NK-92 (cell line): ENCODE data around the gene TPTE.
"Not testable (repeated sequence)": the region's sequence is repeated elsewhere in the genome, so short reads cannot be mapped to it uniquely, and the experiment has no call there.

Experiments
- DNase-seq: peaks from one replicate; lab custom pipeline; 2025; ENCODE audit not compliant: unreplicated experiment; lab: John Stamatoyannopoulos, UW

TPTE gene

GRCh38 chr21:10521091-10521598 lies at the start of gene TPTE:
TSS of gene TPTE (plus strand) at chr21:10521583. CDS start at chr21:10538724, 17,141 bp downstream.
- no peak for DNase-seq

- DNase-seq, result not testable (repeated sequence)
Observed at GRCh38 chr21:10471999-10472398, 49.4 kb upstream of the TPTE start.

GRCh38 chr21:10477794-10478193 lies 43.6 kb upstream of the TPTE start:
- not testable (repeated sequence) for DNase-seq

GRCh38 chr21:10479875-10480274 lies 41.5 kb upstream of the TPTE start:
- DNase-seq, result not testable (repeated sequence)

- not testable (repeated sequence) for DNase-seq
Observed at GRCh38 chr21:10484864-10485263, 36.5 kb upstream of the TPTE start.

- not testable (repeated sequence) for DNase-seq
Observed at GRCh38 chr21:10490453-10490852, 30.9 kb upstream of the TPTE start.

- no peak for DNase-seq
Observed at GRCh38 chr21:10511116-10511515, 10.3 kb upstream of the TPTE start.

- not testable (repeated sequence) for DNase-seq
Observed at GRCh38 chr21:10516889-10517288, 4.5 kb upstream of the TPTE start.

GRCh38 chr21:10517904-10518303 lies 3.5 kb upstream of the TPTE start:
- DNase-seq, result not testable (repeated sequence)

- DNase-seq, result not testable (repeated sequence)
Observed at GRCh38 chr21:10521835-10522500, 585 bp downstream of the TPTE start.

- DNase-seq, result no peak
Observed at GRCh38 chr21:10539956-10540355, 18.6 kb downstream of the TPTE start.

GRCh38 chr21:10544376-10544775 lies 23.0 kb downstream of the TPTE start:
- not testable (repeated sequence) for DNase-seq

- not testable (repeated sequence) for DNase-seq
Observed at GRCh38 chr21:10547868-10548267, 26.5 kb downstream of the TPTE start.

- DNase-seq, result not testable (repeated sequence)
Observed at GRCh38 chr21:10548331-10548954, 27.1 kb downstream of the TPTE start.

- DNase-seq, result not testable (repeated sequence)
Observed at GRCh38 chr21:10570803-10571202, 49.4 kb downstream of the TPTE start.

- not testable (repeated sequence) for DNase-seq
Observed at GRCh38 chr21:10574531-10575310, 53.3 kb downstream of the TPTE start.

- no peak for DNase-seq
Observed at GRCh38 chr21:10575311-10575667, 53.9 kb downstream of the TPTE start.

GRCh38 chr21:10578910-10579309 lies 57.5 kb downstream of the TPTE start:
- not testable (repeated sequence) for DNase-seq

- not testable (repeated sequence) for DNase-seq
Observed at GRCh38 chr21:10589115-10589514, 67.7 kb downstream of the TPTE start.

- not testable (repeated sequence) for DNase-seq
Observed at GRCh38 chr21:10607074-10607473, 85.7 kb downstream of the TPTE start.

GRCh38 chr21:10614285-10614684 lies 92.9 kb downstream of the TPTE start:
- DNase-seq, result not testable (repeated sequence)

GRCh38 chr21:10616061-10616460 lies 94.7 kb downstream of the TPTE start:
- DNase-seq, result not testable (repeated sequence)
